Ishikawa (cell line): Measurements from ENCODE around the gene CACNA2D3.

Source experiments
- CEBPB ChIP-seq: IDR thresholded peaks from 2 replicates; pipeline ENCODE4 v1.6.1; 2012
- CREB1 ChIP-seq: IDR thresholded peaks from 2 replicates; pipeline ENCODE4 v1.6.1; 2012; ENCODE audit warnings: low read depth
- EGR1 ChIP-seq: IDR thresholded peaks from 2 replicates; pipeline ENCODE4 v1.6.1; 2012
- EP300 ChIP-seq: IDR thresholded peaks from 2 replicates; pipeline ENCODE4 v1.6.1; 2012; ENCODE audit warnings: borderline replicate concordance
- FOXM1 ChIP-seq: IDR thresholded peaks from 2 replicates; pipeline ENCODE4 v1.6.1; 2012; ENCODE audit warnings: low read depth, borderline replicate concordance
- NFIC ChIP-seq: IDR thresholded peaks from 2 replicates; pipeline ENCODE4 v1.6.1; 2012
- RAD21 ChIP-seq: IDR thresholded peaks from 2 replicates; pipeline ENCODE4 v1.6.1; 2012; ENCODE audit warnings: low read depth
- TAF1 ChIP-seq: IDR thresholded peaks from 2 replicates; pipeline ENCODE4 v1.6.1; 2012; ENCODE audit warnings: low read depth, mild to moderate bottlenecking
- TCF12 ChIP-seq: IDR thresholded peaks from 2 replicates; pipeline ENCODE4 v1.6.1; 2012; ENCODE audit warnings: low read depth
- TEAD4 ChIP-seq: IDR thresholded peaks from 2 replicates; pipeline ENCODE4 v1.6.1; 2012
- YY1 ChIP-seq: IDR thresholded peaks from 2 replicates; pipeline ENCODE4 v1.6.1; 2012; ENCODE audit warnings: low read depth
- ZBTB7A ChIP-seq: IDR thresholded peaks from 2 replicates; pipeline ENCODE4 v1.6.1; 2012; ENCODE audit warnings: low read depth
- TF ChIP-seq, protein P1 (sequence below): IDR thresholded peaks from 2 replicates; pipeline ENCODE4 v1.6.1; 2012
- TF ChIP-seq, protein P2 (sequence below): IDR thresholded peaks from 2 replicates; pipeline ENCODE4 v1.6.1; 2012; ENCODE audit warnings: low read depth, mild to moderate bottlenecking
- TF ChIP-seq, protein P3 (sequence below): IDR thresholded peaks from 2 replicates; pipeline ENCODE4 v1.6.1; 2012

CACNA2D3 gene

DNA sequence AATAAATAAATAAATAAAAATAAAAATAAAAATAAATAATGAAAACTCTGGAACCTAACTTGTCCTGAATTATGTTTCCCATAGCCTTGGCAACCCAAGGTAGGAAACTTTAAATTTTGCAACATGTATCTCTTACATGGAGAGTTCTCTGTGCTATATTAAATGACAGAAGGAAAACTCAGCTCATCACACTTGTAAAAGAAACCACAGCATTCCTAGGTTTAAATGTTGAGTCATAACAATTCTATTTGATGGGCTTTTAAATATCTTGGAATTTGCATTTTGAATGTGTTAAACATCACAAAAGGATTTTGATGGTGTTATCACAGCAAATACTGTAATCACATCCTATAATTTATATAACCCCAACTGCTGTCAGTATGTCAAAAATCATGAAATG is 661.3 kb downstream of the CACNA2D3 start:
- no peak for TF ChIP-seq EGR1
- TF ChIP-seq, protein P1, sequence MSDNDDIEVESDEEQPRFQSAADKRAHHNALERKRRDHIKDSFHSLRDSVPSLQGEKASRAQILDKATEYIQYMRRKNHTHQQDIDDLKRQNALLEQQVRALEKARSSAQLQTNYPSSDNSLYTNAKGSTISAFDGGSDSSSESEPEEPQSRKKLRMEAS: no peak
- TF ChIP-seq, protein P2, sequence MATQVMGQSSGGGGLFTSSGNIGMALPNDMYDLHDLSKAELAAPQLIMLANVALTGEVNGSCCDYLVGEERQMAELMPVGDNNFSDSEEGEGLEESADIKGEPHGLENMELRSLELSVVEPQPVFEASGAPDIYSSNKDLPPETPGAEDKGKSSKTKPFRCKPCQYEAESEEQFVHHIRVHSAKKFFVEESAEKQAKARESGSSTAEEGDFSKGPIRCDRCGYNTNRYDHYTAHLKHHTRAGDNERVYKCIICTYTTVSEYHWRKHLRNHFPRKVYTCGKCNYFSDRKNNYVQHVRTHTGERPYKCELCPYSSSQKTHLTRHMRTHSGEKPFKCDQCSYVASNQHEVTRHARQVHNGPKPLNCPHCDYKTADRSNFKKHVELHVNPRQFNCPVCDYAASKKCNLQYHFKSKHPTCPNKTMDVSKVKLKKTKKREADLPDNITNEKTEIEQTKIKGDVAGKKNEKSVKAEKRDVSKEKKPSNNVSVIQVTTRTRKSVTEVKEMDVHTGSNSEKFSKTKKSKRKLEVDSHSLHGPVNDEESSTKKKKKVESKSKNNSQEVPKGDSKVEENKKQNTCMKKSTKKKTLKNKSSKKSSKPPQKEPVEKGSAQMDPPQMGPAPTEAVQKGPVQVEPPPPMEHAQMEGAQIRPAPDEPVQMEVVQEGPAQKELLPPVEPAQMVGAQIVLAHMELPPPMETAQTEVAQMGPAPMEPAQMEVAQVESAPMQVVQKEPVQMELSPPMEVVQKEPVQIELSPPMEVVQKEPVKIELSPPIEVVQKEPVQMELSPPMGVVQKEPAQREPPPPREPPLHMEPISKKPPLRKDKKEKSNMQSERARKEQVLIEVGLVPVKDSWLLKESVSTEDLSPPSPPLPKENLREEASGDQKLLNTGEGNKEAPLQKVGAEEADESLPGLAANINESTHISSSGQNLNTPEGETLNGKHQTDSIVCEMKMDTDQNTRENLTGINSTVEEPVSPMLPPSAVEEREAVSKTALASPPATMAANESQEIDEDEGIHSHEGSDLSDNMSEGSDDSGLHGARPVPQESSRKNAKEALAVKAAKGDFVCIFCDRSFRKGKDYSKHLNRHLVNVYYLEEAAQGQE: no peak
- TF ChIP-seq TEAD4: no peak

DNA sequence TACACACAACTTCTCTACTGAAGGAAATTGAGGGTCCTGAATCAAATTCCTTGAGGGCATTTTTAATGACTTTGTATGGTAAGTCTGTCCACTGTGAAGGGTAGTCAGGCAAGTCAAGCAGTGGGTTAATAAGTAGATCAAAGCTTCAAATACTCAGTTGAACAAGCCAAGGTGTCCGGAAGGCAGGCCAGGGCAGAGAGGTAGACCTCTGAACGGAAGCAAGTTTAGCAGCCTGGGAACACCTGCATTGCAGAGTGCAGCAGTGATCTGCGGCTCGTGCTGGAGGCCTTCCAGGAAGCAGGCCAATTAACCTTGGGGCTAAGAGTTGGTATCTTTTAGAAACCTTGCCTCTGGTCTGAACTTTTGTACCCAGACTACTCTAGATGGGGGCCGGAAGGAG is 661.7 kb downstream of the CACNA2D3 start:
- TF ChIP-seq TEAD4: no peak
- TF ChIP-seq TAF1: no peak
- no peak for TF ChIP-seq CEBPB
- no peak for TF ChIP-seq NFIC
- no peak for TF ChIP-seq ZBTB7A
- TF ChIP-seq FOXM1: no peak
- TF ChIP-seq, protein P3, sequence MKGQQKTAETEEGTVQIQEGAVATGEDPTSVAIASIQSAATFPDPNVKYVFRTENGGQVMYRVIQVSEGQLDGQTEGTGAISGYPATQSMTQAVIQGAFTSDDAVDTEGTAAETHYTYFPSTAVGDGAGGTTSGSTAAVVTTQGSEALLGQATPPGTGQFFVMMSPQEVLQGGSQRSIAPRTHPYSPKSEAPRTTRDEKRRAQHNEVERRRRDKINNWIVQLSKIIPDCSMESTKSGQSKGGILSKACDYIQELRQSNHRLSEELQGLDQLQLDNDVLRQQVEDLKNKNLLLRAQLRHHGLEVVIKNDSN: no peak
- no peak for TF ChIP-seq EP300
- TF ChIP-seq, protein P1: no peak
- TF ChIP-seq TCF12: no peak
- no peak for TF ChIP-seq EGR1
- TF ChIP-seq, protein P2: no peak
- TF ChIP-seq CREB1: no peak

DNA sequence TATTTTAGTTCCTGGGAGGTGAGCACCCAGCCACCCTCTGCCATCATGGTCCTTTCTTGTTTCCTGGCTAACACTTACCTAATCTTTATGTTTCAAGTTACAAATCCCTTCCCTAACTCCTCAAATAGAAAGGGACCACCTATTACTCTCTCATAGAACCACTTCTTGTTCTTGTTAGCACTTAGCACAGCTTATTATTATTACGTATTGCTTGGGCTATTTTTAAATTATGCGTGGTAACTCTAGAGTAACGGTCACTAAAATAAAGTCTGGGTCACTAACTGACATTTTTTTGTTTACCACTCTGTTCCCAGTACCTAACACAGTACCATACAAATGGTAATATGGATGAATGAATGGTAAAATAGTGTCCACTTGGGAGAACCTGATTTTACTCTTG is 663.6 kb downstream of the CACNA2D3 start:
- TF ChIP-seq CEBPB (no peak), EGR1 (no peak), FOXM1 (no peak), YY1 (no peak)

DNA sequence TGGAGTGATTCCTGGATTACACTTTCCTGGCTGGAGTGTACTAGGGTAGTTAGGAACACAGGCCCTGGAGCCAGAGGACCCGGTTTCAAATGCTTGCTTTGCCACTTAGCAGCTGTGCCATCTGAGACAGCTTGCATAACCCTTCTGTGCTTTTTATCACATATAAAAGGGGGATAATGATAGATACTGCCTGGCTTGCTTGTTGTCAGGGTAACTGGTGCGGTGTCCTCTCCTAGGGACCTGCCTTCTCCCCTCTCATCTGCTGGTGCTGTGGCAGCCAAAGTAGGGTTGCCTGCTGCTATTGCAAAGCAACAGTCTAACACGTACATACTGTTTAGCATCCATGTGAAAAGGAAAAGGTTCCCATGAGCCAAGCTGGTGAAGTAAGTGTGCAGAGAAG is 667.7 kb downstream of the CACNA2D3 start:
- TF ChIP-seq FOXM1: no peak
- TF ChIP-seq, protein P3: no peak
- no peak for TF ChIP-seq TAF1
- no peak for TF ChIP-seq YY1
- no peak for TF ChIP-seq ZBTB7A
- no peak for TF ChIP-seq EP300
- no peak for TF ChIP-seq EGR1
- TF ChIP-seq, protein P1: no peak
- TF ChIP-seq TEAD4: no peak
- no peak for TF ChIP-seq RAD21
- no peak for TF ChIP-seq NFIC
- TF ChIP-seq TCF12: no peak
- TF ChIP-seq, protein P2: no peak

DNA sequence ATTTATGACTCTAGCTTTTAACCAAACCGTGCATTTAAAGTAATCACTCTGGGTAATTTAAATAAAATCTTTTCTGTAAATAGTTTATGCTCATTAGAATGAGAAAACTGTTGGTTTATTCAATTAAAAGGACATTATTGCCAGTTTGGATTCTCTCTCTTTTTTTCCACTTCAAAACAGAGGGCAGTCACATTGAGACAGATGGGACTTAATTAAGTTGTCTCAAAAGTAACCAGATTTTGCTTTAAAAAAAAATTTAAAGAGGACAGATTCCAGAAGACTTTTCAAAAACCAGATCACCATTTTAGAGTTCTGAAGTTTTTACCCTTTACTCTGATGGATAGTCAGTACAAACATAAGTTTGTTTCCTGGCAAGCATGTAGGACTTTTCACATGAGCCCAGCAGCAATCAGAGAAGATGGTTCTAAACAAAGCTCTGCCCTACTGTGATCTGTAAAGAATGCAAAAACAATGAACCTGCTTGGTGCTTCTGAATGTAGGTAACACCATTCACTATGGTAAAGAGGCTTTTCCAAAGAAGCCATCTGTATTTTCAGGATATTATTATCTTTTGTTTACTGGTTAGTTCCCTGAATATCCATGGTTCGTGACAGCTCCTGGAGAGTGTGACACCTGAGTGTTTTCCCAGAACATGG is 669.3 kb downstream of the CACNA2D3 start:
- TF ChIP-seq ZBTB7A: no peak
- no peak for TF ChIP-seq EGR1
- TF ChIP-seq TCF12: no peak
